ENCODE data around the gene PGA4. TPM values are rescaled to one million over a fixed set of nuclear protein-coding genes. Genes with fewer than 3 reads are reported as not detected.
"Not testable (repeated sequence)": the region's sequence is repeated elsewhere in the genome, so short reads cannot be mapped to it uniquely, and the experiment has no call there.

The PGA4 gene
- total RNA-seq, 1 experiment from 2014 or later, result not detected

DNA sequence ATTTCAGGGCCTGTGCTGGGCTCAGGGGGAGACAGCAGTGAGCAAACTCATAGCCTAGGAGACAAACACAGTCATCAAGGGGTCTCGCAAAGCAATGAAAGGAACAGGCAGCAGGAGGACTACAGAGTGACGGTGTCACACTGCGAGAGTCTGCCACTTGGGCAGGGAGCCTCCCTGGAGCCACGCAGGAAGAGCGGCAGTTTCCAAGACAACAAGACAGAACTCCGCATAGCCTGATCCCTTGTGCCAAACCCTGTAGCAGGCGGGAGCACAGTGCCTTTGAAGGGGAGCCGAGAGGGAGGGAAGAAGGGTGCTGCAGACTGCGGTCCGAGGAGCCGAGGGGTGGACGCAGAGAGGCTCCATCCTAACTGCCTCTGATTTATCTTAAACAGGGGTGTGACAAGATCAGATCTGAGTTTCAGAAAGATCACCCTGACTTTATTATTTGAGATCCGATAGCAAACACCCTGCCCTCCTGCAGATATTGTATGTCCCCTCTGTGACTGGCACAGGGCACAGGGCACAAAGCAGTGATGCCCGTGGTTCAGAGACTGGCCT is 17.6 kb upstream of the PGA4 start:
- DNase-seq (ENCODE audit: low read depth), result not testable (repeated sequence)

DNA sequence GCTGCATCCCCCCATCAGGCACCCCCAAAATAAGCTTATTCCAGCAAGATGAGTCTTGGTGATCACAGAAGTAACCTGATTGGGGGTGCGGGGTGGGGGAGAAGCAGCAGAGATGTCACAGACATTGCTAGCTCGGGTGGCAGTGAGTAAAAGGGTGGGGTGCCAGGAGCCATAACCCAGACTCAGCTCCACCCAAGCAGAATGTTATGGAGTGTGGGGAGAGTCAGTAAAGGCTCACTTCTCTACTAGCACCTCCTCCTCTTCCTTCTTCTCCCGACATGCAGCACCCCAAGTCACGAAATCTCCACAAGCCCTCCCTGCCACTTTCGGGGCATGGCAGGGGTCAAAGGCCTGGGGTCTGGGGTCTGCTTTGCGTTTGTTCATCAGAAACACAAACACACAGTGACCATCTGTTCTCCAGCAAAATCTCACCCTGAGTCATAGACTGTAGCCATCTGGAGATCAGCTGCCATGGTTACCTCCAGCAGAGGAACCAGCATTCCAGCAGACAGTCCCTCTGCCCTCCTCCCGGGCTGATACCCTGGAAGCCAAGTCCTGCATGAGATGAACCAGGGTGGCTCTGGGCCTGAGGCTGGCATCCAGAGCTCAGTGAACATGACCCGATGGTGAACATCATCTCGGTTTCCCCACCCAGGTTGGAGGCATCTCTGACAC is 14.4 kb upstream of the PGA4 start:
- not testable (repeated sequence) for DNase-seq (ENCODE audit: low read depth)

DNA sequence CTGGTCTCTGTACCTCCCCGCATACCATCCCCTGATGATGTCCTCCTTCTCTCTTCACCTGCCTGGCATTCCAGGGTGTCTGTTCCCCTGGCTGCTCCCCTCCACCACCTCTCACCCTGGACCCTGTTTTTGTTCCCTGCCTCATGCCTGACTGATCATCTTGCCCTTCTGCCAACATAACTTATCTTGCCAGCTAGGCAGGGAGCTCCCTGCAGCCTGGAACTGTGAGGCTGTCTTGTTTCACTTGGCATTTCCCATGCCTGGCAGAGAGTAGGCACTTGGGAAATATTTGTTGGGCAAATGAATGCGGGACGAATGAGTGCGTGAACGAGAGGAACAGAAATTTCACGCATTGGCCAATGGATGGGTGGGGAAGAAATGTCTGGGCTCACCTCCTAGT is 11.5 kb upstream of the PGA4 start:
- not testable (repeated sequence) for DNase-seq (ENCODE audit: low read depth)

DNA sequence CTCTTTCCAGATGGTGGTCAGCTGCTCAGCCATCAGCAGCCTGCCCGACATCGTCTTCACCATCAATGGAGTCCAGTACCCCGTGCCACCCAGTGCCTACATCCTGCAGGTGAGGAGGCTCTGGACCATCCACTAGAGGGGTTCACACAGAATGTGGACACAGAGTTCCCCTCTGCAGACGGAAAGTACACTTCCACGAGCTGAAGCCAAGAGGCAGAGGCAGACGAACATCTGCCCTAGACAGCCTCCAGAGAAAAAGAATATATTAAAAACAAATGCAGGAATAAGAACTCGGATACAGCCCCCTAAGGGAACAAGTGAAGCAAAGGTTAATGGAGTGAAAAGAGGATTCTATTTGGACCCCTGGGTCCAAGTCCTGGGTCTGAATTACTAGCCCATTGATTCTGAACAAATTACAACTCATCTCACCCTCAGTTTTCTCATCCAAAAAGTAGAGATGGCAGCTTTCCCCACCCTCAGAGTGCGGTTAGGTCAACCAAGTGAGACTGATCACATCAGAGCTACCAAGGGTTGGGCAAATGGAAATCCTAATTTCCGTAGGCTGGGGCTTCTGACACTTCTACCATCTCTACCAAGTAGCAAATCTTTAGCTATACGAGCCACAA is 10.7 kb upstream of the PGA4 start:
- DNase-seq (ENCODE audit: low read depth), result not testable (repeated sequence)

DNA sequence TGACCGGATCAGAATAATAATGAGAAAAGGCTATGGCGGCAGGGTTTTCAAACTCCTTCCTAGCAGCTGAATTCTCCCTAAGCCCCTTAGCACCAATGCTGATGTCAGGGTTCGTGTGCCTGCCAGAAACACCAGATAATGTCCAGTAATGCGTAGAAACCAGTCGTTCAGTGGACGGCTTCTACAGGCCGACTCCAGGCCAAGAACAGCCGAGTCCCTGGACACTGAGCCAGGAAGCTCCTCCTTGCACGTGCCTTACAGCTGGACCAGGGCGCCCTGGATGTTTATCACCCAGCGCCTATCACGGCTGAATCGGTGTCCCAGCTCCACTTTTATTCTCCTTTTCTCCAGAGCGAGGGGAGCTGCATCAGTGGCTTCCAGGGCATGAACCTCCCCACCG is 9.9 kb upstream of the PGA4 start:
- not testable (repeated sequence) for DNase-seq (ENCODE audit: low read depth)

DNA sequence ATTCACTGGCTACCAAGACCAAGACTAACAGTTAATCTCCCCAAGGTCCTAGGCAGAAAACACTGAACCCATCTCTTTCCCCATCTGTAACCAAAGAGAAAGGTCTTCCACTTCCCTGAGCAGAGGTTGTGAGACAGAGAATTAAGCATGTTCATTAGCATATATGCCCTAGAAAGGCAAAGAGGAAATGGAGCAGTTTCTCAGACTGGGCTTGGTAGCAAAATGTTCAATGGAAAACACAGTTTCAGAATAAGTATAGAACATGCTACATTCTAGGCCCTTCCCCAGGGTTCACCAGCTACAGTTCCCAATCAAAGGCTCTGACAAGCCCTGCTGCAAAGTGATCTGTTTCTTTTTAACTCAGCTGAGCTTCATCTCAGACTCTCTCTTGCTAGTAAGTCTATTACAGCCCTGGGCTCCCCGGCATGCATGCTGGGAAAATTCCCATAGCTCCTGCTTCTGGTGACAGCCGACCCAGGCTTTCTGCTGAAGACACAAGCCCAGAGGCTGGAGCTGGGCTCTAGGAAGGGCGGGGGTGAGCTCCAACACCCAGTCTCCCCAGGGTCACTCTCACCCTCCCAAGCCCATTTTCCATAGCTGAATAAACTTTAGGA is 8.3 kb upstream of the PGA4 start:
- not testable (repeated sequence) for DNase-seq (ENCODE audit: low read depth)

DNA sequence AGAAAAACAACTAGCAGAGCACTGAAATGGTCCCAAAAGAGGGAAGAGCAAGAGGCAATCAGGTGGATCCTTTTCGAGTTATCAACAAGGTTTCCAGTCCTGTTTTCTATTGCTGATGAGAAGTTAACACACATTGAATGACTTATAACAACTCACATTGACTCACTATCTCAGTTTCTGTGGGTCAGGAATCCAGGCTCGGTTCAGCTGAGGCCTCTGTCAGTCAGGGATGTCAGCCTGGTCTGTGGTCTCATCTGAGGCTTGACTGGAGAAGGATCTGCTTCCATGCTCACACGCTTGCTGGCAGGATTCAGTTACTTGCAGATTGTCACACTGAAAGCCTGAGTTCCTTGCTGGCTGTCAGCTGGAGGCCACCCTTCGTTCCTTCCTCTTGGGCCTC is 3.8 kb upstream of the PGA4 start:
- not testable (repeated sequence) for DNase-seq (ENCODE audit: low read depth)

DNA sequence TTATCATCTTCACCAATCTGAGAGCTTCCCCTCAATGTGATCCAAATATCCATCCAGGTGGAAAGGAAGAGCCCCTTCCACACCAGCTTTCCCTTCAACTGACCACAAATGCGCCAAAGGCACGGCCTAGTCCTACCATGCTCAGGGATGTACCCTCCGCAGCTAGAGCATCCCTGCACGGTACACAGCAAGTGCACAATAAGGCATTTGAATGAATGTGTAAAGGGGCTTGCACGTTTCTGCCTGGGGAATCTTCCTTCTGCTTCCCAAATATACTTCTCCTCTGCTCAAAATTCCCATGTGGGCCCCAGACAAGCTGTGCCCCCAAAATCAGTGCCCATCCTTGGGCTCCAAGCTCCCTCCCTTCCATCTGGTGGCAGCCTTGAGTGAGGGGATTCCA is 3.1 kb upstream of the PGA4 start:
- DNase-seq (ENCODE audit: low read depth), result not testable (repeated sequence)

DNA sequence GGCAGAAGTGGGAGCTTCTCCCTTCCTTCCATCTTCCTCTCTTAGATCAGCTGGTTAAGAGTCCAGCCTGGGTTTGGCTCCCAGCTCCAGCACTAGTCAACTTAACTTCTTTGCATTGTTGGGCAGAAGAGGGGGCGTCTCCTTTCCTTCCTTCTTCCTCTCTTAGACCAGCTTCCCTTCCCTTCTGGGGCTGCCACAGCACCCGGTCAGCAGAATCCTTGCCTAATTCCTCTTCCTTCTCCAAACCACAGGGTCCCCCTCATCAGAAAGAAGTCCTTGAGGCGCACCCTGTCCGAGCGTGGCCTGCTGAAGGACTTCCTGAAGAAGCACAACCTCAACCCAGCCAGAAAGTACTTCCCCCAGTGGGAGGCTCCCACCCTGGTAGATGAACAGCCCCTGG is 545 bp downstream of the PGA4 start:
- not testable (repeated sequence) for DNase-seq (ENCODE audit: low read depth)

DNA sequence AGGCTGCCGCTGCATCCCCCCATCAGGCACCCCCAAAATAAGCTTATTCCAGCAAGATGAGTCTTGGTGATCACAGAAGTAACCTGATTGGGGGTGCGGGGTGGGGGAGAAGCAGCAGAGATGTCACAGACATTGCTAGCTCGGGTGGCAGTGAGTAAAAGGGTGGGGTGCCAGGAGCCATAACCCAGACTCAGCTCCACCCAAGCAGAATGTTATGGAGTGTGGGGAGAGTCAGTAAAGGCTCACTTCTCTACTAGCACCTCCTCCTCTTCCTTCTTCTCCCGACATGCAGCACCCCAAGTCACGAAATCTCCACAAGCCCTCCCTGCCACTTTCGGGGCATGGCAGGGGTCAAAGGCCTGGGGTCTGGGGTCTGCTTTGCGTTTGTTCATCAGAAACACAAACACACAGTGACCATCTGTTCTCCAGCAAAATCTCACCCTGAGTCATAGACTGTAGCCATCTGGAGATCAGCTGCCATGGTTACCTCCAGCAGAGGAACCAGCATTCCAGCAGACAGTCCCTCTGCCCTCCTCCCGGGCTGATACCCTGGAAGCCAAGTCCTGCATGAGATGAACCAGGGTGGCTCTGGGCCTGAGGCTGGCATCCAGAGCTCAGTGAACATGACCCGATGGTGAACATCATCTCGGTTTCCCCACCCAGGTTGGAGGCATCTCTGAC is 4.5 kb downstream of the PGA4 start:
- not testable (repeated sequence) for DNase-seq (ENCODE audit: low read depth)

DNA sequence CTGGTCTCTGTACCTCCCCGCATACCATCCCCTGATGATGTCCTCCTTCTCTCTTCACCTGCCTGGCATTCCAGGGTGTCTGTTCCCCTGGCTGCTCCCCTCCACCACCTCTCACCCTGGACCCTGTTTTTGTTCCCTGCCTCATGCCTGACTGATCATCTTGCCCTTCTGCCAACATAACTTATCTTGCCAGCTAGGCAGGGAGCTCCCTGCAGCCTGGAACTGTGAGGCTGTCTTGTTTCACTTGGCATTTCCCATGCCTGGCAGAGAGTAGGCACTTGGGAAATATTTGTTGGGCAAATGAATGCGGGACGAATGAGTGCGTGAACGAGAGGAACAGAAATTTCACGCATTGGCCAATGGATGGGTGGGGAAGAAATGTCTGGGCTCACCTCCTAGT is 7.3 kb downstream of the PGA4 start:
- DNase-seq (ENCODE audit: low read depth), result not testable (repeated sequence)

DNA sequence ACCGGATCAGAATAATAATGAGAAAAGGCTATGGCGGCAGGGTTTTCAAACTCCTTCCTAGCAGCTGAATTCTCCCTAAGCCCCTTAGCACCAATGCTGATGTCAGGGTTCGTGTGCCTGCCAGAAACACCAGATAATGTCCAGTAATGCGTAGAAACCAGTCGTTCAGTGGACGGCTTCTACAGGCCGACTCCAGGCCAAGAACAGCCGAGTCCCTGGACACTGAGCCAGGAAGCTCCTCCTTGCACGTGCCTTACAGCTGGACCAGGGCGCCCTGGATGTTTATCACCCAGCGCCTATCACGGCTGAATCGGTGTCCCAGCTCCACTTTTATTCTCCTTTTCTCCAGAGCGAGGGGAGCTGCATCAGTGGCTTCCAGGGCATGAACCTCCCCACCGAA is 8.9 kb downstream of the PGA4 start:
- DNase-seq (ENCODE audit: low read depth), result not testable (repeated sequence)

DNA sequence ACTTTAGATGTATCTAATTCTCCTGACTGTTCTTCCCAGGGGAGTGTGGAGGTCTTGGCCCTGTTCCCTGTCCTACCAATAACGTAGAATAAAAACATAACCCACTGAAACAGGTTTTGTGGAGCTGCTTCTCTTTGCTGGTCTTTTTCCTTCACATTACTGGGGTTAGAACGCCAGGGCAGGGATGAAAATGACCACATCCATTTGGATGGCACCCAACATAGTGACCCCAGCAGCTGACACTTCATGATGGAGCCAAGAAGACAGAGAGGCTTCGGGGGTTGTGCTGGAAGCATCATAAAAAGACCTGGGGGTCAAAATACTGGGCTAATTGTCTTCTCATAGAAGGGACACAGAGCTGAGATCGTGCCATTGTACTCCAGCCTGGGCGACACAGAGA is 9.4 kb downstream of the PGA4 start:
- DNase-seq (ENCODE audit: low read depth), result not testable (repeated sequence)

DNA sequence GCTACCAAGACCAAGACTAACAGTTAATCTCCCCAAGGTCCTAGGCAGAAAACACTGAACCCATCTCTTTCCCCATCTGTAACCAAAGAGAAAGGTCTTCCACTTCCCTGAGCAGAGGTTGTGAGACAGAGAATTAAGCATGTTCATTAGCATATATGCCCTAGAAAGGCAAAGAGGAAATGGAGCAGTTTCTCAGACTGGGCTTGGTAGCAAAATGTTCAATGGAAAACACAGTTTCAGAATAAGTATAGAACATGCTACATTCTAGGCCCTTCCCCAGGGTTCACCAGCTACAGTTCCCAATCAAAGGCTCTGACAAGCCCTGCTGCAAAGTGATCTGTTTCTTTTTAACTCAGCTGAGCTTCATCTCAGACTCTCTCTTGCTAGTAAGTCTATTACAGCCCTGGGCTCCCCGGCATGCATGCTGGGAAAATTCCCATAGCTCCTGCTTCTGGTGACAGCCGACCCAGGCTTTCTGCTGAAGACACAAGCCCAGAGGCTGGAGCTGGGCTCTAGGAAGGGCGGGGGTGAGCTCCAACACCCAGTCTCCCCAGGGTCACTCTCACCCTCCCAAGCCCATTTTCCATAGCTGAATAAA is 10.5 kb downstream of the PGA4 start:
- DNase-seq (ENCODE audit: low read depth), result not testable (repeated sequence)

DNA sequence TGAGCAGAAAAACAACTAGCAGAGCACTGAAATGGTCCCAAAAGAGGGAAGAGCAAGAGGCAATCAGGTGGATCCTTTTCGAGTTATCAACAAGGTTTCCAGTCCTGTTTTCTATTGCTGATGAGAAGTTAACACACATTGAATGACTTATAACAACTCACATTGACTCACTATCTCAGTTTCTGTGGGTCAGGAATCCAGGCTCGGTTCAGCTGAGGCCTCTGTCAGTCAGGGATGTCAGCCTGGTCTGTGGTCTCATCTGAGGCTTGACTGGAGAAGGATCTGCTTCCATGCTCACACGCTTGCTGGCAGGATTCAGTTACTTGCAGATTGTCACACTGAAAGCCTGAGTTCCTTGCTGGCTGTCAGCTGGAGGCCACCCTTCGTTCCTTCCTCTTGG is 15.0 kb downstream of the PGA4 start:
- DNase-seq (ENCODE audit: low read depth), result not testable (repeated sequence)

DNA sequence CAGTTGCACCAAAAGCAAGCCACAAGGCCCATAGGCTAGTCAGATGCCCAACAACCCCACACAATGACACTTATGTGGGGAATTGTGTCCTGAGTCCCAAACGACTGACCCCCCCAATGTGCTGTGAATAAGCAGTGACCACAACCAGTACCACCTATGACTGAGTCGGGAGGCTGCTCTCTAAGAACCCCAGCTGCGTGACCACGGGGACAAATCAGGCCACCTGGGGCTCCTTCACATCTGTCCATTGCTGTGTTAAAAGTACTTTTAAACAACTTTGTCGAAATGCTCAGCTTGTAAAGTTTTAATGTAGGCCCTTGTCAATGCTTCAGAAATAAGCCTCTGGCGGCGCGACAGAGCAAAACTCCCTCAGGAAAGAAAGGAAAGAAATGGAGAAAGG is 18.1 kb downstream of the PGA4 start:
- not testable (repeated sequence) for DNase-seq (ENCODE audit: low read depth)

DNA sequence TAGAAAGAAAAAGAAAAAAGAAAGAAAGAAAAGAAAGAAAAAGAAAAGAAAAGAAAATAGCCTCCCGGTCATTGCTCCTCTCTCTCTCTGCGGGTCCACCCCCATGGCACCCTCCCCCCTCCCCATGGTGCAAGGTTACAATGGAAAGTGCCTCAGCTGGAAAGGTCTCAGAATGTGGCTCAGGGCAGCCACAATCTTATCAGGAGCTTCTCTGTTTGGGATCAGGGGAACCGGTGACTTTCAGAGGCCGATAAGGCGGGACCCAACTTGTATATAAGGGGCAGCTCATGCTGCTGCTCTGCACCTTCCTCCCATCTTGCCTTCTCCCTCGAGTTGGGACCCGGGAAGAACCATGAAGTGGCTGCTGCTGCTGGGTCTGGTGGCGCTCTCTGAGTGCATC is 18.7 kb downstream of the PGA4 start, which contains the start of gene PGA5:
TSS of gene PGA5 (plus strand) at position 301 of the 400 bp plus-strand sequence. CDS start at position 353, 52 bp downstream.
- DNase-seq (ENCODE audit: low read depth), result not testable (repeated sequence)

DNA sequence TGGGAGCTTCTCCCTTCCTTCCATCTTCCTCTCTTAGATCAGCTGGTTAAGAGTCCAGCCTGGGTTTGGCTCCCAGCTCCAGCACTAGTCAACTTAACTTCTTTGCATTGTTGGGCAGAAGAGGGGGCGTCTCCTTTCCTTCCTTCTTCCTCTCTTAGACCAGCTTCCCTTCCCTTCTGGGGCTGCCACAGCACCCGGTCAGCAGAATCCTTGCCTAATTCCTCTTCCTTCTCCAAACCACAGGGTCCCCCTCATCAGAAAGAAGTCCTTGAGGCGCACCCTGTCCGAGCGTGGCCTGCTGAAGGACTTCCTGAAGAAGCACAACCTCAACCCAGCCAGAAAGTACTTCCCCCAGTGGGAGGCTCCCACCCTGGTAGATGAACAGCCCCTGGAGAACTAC is 19.4 kb downstream of the PGA4 start:
- not testable (repeated sequence) for DNase-seq (ENCODE audit: low read depth)

DNA sequence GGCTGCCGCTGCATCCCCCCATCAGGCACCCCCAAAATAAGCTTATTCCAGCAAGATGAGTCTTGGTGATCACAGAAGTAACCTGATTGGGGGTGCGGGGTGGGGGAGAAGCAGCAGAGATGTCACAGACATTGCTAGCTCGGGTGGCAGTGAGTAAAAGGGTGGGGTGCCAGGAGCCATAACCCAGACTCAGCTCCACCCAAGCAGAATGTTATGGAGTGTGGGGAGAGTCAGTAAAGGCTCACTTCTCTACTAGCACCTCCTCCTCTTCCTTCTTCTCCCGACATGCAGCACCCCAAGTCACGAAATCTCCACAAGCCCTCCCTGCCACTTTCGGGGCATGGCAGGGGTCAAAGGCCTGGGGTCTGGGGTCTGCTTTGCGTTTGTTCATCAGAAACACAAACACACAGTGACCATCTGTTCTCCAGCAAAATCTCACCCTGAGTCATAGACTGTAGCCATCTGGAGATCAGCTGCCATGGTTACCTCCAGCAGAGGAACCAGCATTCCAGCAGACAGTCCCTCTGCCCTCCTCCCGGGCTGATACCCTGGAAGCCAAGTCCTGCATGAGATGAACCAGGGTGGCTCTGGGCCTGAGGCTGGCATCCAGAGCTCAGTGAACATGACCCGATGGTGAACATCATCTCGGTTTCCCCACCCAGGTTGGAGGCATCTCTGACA is 23.3 kb downstream of the PGA4 start:
- DNase-seq (ENCODE audit: low read depth), result not testable (repeated sequence)

DNA sequence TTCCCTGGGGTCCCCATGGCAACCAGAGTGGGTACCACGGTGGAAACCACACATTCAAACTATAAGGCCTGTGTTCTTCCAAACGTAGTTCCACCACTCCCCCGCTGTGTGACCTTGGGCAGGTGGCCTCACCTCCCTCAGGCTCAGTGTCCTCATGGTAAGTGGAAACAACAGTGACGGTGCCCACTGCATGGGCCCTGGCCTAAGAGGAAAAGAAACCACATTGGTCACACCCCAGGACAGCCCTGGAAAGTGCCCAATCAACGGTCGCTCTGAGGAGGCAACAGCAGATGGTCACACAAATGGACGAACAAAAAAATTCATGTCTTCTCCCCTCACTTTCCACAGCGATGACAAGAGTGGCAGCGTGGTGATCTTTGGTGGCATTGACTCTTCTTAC is 25.9 kb downstream of the PGA4 start:
- DNase-seq (ENCODE audit: low read depth), result not testable (repeated sequence)

DNA sequence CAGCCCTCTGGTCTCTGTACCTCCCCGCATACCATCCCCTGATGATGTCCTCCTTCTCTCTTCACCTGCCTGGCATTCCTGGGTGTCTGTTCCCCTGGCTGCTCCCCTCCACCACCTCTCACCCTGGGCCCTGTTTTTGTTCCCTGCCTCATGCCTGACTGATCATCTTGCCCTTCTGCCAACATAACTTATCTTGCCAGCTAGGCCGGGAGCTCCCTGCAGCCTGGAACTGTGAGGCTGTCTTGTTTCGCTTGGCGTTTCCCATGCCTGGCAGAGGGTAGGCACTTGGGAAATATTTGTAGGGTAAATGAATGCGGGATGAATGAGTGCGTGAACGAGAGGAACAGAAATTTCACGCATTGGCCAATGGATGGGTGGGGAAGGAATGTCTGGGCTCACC is 27.1 kb downstream of the PGA4 start:
- not testable (repeated sequence) for DNase-seq (ENCODE audit: low read depth)

All from M059J (cell line).